Measurements from ENCODE around the gene SNRNP25. TPM values are rescaled to one million over a fixed set of nuclear protein-coding genes. Genes with fewer than 3 reads are reported as not detected.

SNRNP25 gene
- total RNA-seq, 2 donors from 2014 or later = 22.9 to 40.8 TPM

- 94% methylated on average over 6 of the region's 6 CpGs for WGBS
- Histone ChIP-seq H3K9me3 (no peaks in the 10 kb centered on the region), H3K36me3 (peaks cover 0 to 3% of the 10 kb centered on the region in 2 donors), H3K27me3 (replicated peaks; ENCODE audit: insufficient read depth) (no peaks in the 10 kb centered on the region), H3K27ac (no peak overlapping the region), H3K4me1 (replicated peaks) (no peaks in the 10 kb centered on the region), H3K4me3 (no peak overlapping the region)
- TF ChIP-seq POLR2AphosphoS5 (IDR thresholded peaks at IDR 0.05) (no peak), CTCF (IDR thresholded peaks at IDR 0.05) (no peak), POLR2A (IDR thresholded peaks at IDR 0.05) (no peak)
- intact Hi-C loops (cut with DNase I) = loop anchor here (5.0 kb wide), 2 partner anchors 72 to 257 kb away; partner anchors contain the start of gene HBA1
- DNase-seq (ENCODE audit: low spot score) = no peak
Observed at GRCh38 chr16:105521-105920, 51.9 kb downstream of the SNRNP25 start.

- H3K27me3 ChIP-seq (replicated peaks; ENCODE audit: insufficient read depth) = no peaks in the 10 kb centered on the region
- H3K36me3 ChIP-seq = peaks cover 0 to 3% of the 10 kb centered on the region in 2 donors
- no peak for TF ChIP-seq POLR2A (IDR thresholded peaks at IDR 0.05)
- TF ChIP-seq POLR2AphosphoS5 (IDR thresholded peaks at IDR 0.05) = peak; percentile 26
- TF ChIP-seq CTCF (IDR thresholded peaks at IDR 0.05) = peak; percentile 68 to 81 (median 75)
- intact Hi-C loops (cut with DNase I) = loop anchor here (5.0 kb wide), 2 partner anchors 71 to 256 kb away; partner anchors contain the start of gene HBA1
- no peak overlapping the region for H3K27ac ChIP-seq
- DNase-seq (ENCODE audit: low spot score) = peak; percentile 61
- H3K4me1 ChIP-seq (replicated peaks) = no peaks in the 10 kb centered on the region
- H3K4me3 ChIP-seq = no peak overlapping the region
- H3K9me3 ChIP-seq = no peaks in the 10 kb centered on the region
- 31% methylated on average over 6 of the region's 6 CpGs for WGBS
Observed at GRCh38 chr16:106623-107324, 53.1 kb downstream of the SNRNP25 start.

Small RNAs within 50 kb of the gene (microRNA-seq; reads per million reads assigned to microRNA genes)
- gene MIR6859-4 = not detected

Small RNAs within 50 kb of the gene (small RNA-seq; reads per million reads assigned to genes)
- gene MIR6859-4 (0 reads per million in 2 donors), gene Z69720.2 (0 reads per million in 2 donors)

Other genes with a start within 250 kb of the SNRNP25 start
- 1 to 10 TPM; 6.2 to 6.8 TPM for gene POLR3K, start 220 bp upstream of the SNRNP25 start, total RNA-seq
- 10 to 100 TPM; 55.4 to 79.5 TPM for gene RHBDF1, start 18.8 kb downstream of the SNRNP25 start, total RNA-seq
- gene MPG, start 24.4 kb downstream of the SNRNP25 start, total RNA-seq = 100 to 1,000 TPM; 111 to 138 TPM
- 10 to 100 TPM; 36.1 to 47.1 TPM for gene NPRL3, start 84.8 kb downstream of the SNRNP25 start, total RNA-seq
- gene HBZ, start 98.8 kb downstream of the SNRNP25 start, total RNA-seq = not detected
- not detected for gene HBM, start 112.2 kb downstream of the SNRNP25 start, total RNA-seq
- gene HBA2, start 119.0 kb downstream of the SNRNP25 start, total RNA-seq = 10 to 100 TPM in 1 of 2 donors, 1 to 10 TPM in 1; 7.4 to 15.5 TPM
- gene HBA1, start 122.9 kb downstream of the SNRNP25 start, total RNA-seq = 10 to 100 TPM in 1 of 2 donors, not detected in 1; 43.4 TPM
- gene HBQ1, start 126.6 kb downstream of the SNRNP25 start, total RNA-seq = not detected
- 100 to 1,000 TPM in 1 of 2 donors, 10 to 100 TPM in 1; 55.1 to 108 TPM for gene LUC7L, start 175.6 kb downstream of the SNRNP25 start, total RNA-seq
- 100 to 1,000 TPM in 1 of 2 donors, 10 to 100 TPM in 1; 83.8 to 114 TPM for gene FAM234A, start 181.0 kb downstream of the SNRNP25 start, total RNA-seq
- 1 to 10 TPM; 2.3 to 5.9 TPM for gene RGS11, start 222.1 kb downstream of the SNRNP25 start, total RNA-seq
- gene ARHGDIG, start 226.8 kb downstream of the SNRNP25 start, total RNA-seq = 1 to 10 TPM in 1 of 2 donors, under 1 TPM in 1; 0.41 to 7.0 TPM
- 1 to 10 TPM in 1 of 2 donors, not detected in 1; 2.1 TPM for gene PDIA2, start 229.3 kb downstream of the SNRNP25 start, total RNA-seq